Measurements from ENCODE around the gene VAMP1. TPM values are rescaled to one million over a fixed set of nuclear protein-coding genes. Genes with fewer than 3 reads are reported as not detected.
"Not testable (repeated sequence)": the region's sequence is repeated elsewhere in the genome, so short reads cannot be mapped to it uniquely, and the experiment has no call there.

Gene VAMP1
- polyA plus RNA-seq, 3 donors: 0.84 to 24.6 (median 0.85) TPM

DNA sequence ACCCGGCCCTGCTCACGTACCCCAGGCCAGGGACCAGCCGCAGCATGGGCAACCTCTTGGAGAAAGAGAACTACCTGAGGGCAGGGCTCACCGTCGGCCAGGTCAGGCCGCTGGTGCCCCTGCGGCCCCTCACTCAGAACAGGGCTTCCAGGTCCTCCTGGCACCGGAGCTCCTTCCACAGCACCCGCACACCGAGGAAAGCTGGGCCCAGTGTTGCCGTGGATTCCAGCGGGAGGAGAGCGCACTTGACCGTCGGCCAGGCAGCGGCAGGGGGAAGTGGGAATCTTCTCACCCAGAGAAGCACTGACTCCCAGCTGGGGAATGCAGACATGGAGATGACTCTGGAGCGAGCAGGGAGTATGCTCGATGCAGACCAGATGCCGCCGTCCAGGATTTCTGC lies 7.9 kb upstream of the VAMP1 start:
- DNase-seq: no peak
- no peak overlapping the region for H2AFZ ChIP-seq (ENCODE audit: insufficient read depth, low read depth, low read length, poor library complexity, severe bottlenecking)
- no peaks in the 10 kb centered on the region for H3K36me3 ChIP-seq (replicated peaks in 1 of 2; ENCODE audit: control insufficient read depth in 1 of 2, insufficient read depth in 2 of 2, low read length in 2 of 2)
- WGBS (ENCODE audit: insufficient coverage): 97% methylated on average over 18 of the region's 20 CpGs
- no peaks in the 10 kb centered on the region for H3K79me2 ChIP-seq (ENCODE audit: insufficient read depth, low read length)
- no peaks in the 10 kb centered on the region for H3K4me1 ChIP-seq (ENCODE audit: control insufficient read depth in 1 of 2, insufficient read depth in 2 of 2, low read length in 2 of 2)
- Mint-ChIP-seq H3K4me1 (no peaks in the 10 kb centered on the region), H3K4me3 (no peak overlapping the region), H3K27me3 (ENCODE audit: low read depth in 3 of 3) (peaks cover 0 to 3% (median 1%) of the 10 kb centered on the region in 3 donors), H3K27ac (no peak overlapping the region), H3K36me3 (no peaks in the 10 kb centered on the region), H3K9me3 (no peaks in the 10 kb centered on the region)
- H4K20me1 ChIP-seq (ENCODE audit: insufficient read depth, low read length): no peaks in the 10 kb centered on the region
- no peak overlapping the region for H3K9ac ChIP-seq (ENCODE audit: insufficient read depth, low read length, poor library complexity, severe bottlenecking)
- no peak overlapping the region for H3K4me2 ChIP-seq (replicated peaks; ENCODE audit: extremely low read depth, low read length, poor library complexity, severe bottlenecking)
- no peaks in the 10 kb centered on the region for H3K9me3 ChIP-seq (replicated peaks in 1 of 2; ENCODE audit: control insufficient read depth in 1 of 2, insufficient read depth in 1 of 2, low read length in 2 of 2)
- TF ChIP-seq, protein P1, sequence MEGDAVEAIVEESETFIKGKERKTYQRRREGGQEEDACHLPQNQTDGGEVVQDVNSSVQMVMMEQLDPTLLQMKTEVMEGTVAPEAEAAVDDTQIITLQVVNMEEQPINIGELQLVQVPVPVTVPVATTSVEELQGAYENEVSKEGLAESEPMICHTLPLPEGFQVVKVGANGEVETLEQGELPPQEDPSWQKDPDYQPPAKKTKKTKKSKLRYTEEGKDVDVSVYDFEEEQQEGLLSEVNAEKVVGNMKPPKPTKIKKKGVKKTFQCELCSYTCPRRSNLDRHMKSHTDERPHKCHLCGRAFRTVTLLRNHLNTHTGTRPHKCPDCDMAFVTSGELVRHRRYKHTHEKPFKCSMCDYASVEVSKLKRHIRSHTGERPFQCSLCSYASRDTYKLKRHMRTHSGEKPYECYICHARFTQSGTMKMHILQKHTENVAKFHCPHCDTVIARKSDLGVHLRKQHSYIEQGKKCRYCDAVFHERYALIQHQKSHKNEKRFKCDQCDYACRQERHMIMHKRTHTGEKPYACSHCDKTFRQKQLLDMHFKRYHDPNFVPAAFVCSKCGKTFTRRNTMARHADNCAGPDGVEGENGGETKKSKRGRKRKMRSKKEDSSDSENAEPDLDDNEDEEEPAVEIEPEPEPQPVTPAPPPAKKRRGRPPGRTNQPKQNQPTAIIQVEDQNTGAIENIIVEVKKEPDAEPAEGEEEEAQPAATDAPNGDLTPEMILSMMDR (IDR thresholded peaks at IDR 0.05): no peak
- no peak overlapping the region for H3K4me3 ChIP-seq (replicated peaks in 1 of 3; ENCODE audit: low read depth in 2 of 3, low read length in 3 of 3)
- no peak overlapping the region for H3K27ac ChIP-seq (ENCODE audit: low read depth in 1 of 2, low read length in 2 of 2)
- intact Hi-C loops (cut with micrococcal nuclease): no loop called here
- H3K27me3 ChIP-seq (ENCODE audit: control insufficient read depth in 2 of 2, insufficient read depth in 2 of 2, low read length in 2 of 2): no peaks in the 10 kb centered on the region

DNA sequence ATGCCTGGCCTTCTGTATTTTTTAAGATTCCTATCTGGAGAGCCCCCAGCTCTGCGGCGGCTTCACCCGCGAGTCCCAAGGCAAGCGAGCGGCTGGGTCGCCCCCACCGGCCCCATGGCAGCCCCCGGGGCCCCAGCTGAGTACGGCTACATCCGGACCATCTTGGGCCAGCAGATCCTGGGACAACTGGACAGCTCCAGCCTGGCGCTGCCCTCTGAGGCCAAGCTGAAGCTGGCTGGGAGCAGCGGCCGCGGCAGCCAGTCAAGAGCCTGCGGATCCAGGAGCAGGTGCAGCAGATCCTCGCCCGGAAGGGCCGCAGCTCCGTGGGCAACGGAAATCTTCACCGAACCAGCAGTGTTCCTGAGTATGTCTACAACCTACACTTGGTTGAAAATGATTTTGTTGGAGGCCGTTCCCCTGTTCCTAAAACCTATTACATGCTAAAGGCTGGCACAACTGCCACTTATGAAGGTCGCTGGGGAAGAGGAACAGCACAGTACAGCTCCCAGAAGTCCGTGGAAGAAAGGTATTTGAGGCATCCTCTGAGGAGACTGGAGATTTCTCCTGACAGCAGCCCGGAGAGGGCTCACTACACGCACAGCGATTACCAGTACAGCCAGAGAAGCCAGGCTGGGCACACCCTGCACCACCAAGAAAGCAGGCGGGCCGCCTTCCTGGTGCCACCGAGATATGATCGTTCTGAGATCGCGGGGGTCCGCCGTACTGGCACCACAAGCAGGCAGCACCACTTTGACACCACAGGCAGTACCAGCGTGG lies 7.3 kb upstream of the VAMP1 start:
- H3K4me2 ChIP-seq (replicated peaks; ENCODE audit: extremely low read depth, low read length, poor library complexity, severe bottlenecking); H3K27me3 Mint-ChIP-seq (ENCODE audit: low read depth in 3 of 3); H3K79me2 ChIP-seq (ENCODE audit: insufficient read depth, low read length); H3K4me3 Mint-ChIP-seq; H3K4me1 Mint-ChIP-seq; H3K36me3 ChIP-seq (replicated peaks in 1 of 2; ENCODE audit: control insufficient read depth in 1 of 2, insufficient read depth in 2 of 2, low read length in 2 of 2); H3K36me3 Mint-ChIP-seq; H4K20me1 ChIP-seq (ENCODE audit: insufficient read depth, low read length); H3K9me3 Mint-ChIP-seq; H3K4me3 ChIP-seq (replicated peaks in 1 of 3; ENCODE audit: low read depth in 2 of 3, low read length in 3 of 3); H2AFZ ChIP-seq (ENCODE audit: insufficient read depth, low read depth, low read length, poor library complexity, severe bottlenecking); H3K27me3 ChIP-seq (ENCODE audit: control insufficient read depth in 2 of 2, insufficient read depth in 2 of 2, low read length in 2 of 2); DNase-seq; H3K27ac Mint-ChIP-seq; H3K9ac ChIP-seq (ENCODE audit: insufficient read depth, low read length, poor library complexity, severe bottlenecking); intact Hi-C loops (cut with micrococcal nuclease); H3K9me3 ChIP-seq (replicated peaks in 1 of 2; ENCODE audit: control insufficient read depth in 1 of 2, insufficient read depth in 1 of 2, low read length in 2 of 2); H3K4me1 ChIP-seq (ENCODE audit: control insufficient read depth in 1 of 2, insufficient read depth in 2 of 2, low read length in 2 of 2); H3K27ac ChIP-seq (ENCODE audit: low read depth in 1 of 2, low read length in 2 of 2): not testable (repeated sequence)
- 96% methylated on average over 20 of the region's 37 CpGs for WGBS (ENCODE audit: insufficient coverage)

Measured in CD14-positive monocyte (primary cell).